Measurements from ENCODE around the gene UBXN10.

UBXN10 gene

GRCh38 chr1:20151906-20152598 lies 33.8 kb upstream of the UBXN10 start:
- peak; percentile 47 for DNase-seq (ENCODE audit: low spot score)

- DNase-seq (ENCODE audit: low spot score) = no peak
These were observed 33.3 kb upstream of the UBXN10 start for GRCh38 chr1:20152599-20152930.

- no peak for DNase-seq (ENCODE audit: low spot score)
These were observed 32.9 kb upstream of the UBXN10 start for GRCh38 chr1:20153000-20153418.

GRCh38 chr1:20154301-20154831 lies 31.5 kb upstream of the UBXN10 start:
- no peak for DNase-seq (ENCODE audit: low spot score)

GRCh38 chr1:20158358-20159070 lies 27.4 kb upstream of the UBXN10 start:
- no peak for DNase-seq (ENCODE audit: low spot score)

GRCh38 chr1:20160034-20160433 lies 25.9 kb upstream of the UBXN10 start:
- no peak for DNase-seq (ENCODE audit: low spot score)

GRCh38 chr1:20164694-20165202 lies 21.1 kb upstream of the UBXN10 start:
- no peak for DNase-seq (ENCODE audit: low spot score)

- no peak for DNase-seq (ENCODE audit: low spot score)
These were observed 20.4 kb upstream of the UBXN10 start for GRCh38 chr1:20165522-20165951.

- no peak for DNase-seq (ENCODE audit: low spot score)
These were observed 19.8 kb upstream of the UBXN10 start for GRCh38 chr1:20166051-20166450.

GRCh38 chr1:20167126-20167525 lies 18.8 kb upstream of the UBXN10 start:
- DNase-seq (ENCODE audit: low spot score) = no peak

GRCh38 chr1:20168564-20169491 lies 17.1 kb upstream of the UBXN10 start:
- peak; percentile 6 for DNase-seq (ENCODE audit: low spot score)

GRCh38 chr1:20169932-20170331 lies 16.0 kb upstream of the UBXN10 start:
- DNase-seq (ENCODE audit: low spot score) = no peak

GRCh38 chr1:20172033-20172590 lies 13.8 kb upstream of the UBXN10 start:
- DNase-seq (ENCODE audit: low spot score) = no peak

- DNase-seq (ENCODE audit: low spot score) = no peak
These were observed 10.8 kb upstream of the UBXN10 start for GRCh38 chr1:20174937-20175666.

GRCh38 chr1:20178634-20179370 lies 7.1 kb upstream of the UBXN10 start:
- no peak for DNase-seq (ENCODE audit: low spot score)

GRCh38 chr1:20179371-20180128 lies 6.3 kb upstream of the UBXN10 start:
- no peak for DNase-seq (ENCODE audit: low spot score)

- no peak for DNase-seq (ENCODE audit: low spot score)
These were observed 5.6 kb upstream of the UBXN10 start for GRCh38 chr1:20180129-20180843.

- no peak for DNase-seq (ENCODE audit: low spot score)
These were observed 5.1 kb upstream of the UBXN10 start for GRCh38 chr1:20180844-20181207.

- DNase-seq (ENCODE audit: low spot score) = no peak
These were observed 3.5 kb upstream of the UBXN10 start for GRCh38 chr1:20182415-20182814.
